Activated T-helper 1 cell treated with anti-CD3 and anti-CD28 coated beads, Interleukin-2, amount 50 U/mL, for 16 hours (primary cell): ENCODE results near the gene NUDT11.
"Not testable (repeated sequence)": the region's sequence is repeated elsewhere in the genome, so short reads cannot be mapped to it uniquely, and the experiment has no call there.

ENCODE experiments used
- DNase-seq, 2 donors: peaks; one replicate each; pipeline ENCODE4 v3.0.0-alpha.2; 2020; ENCODE audit warnings: low read depth in 1 of 2, low spot score in 1 of 2

Gene NUDT11

DNA sequence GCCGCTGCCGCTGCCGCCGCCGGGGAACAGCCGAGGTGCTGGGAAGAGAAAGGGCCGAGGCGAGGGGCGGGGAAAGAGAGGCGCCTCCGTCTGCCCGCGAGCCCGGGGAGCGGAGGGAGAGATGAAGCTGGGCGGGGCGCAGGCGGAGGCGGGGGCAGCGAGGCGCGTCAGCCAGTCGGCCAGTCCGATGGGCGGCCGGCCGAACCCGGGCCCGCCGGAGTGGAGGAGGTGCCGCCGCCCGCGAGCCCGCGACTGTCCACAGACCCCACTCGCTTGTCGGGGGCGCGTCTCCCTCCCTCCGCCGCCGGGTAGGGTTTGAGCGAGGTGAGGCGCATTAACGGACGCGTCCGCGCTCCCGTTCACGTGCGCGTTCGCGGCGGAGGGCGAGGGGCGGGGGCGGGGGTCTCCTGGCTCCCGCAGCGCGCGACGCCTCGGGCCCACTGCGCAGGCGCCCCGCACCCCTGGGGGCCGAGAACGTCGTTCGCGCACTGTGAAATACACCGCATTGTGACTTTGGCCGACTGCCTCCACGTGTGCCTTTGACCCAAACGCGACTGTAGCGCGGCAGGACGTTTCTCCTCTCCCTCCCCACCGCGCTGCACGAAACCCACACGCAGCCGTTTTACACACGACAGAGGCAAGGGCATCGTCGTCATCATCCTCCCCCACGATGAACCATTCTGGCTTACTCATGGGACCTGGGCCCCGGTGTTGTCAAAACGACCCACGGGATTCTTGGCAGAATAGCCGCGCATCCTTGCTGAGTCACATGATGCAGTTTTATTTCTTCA is at the start of gene NUDT11:
Gene NUDT11 (minus strand): TSS at position 92 of the 791 bp plus-strand sequence. CDS start 148 bp downstream, outside the sequence.
- DNase-seq: peak in 1 of 2 donors; percentile 9

DNA sequence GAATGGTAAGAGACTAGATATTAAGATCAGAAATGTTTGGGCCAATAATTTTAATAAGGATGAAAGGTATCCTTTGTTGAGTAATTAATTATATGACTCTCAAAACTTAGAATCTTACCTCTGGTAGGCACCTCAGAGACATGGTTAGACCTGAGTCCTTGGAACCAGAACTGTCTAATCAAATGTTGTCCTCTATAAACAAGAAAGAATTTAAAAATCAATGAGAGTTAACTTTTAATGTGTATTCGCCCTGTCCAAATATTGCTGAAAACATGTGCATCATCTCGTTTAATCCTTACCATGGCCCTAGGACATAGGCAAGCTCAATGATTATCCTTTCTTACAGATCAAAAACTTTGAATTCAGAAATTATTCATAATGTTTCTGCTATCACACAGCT is 24.0 kb upstream of the NUDT11 start:
- no peak for DNase-seq

- not testable (repeated sequence) for DNase-seq
These were observed 22.7 kb upstream of the NUDT11 start for GRCh38 chrX:51519131-51519530.

- DNase-seq: no peak
These were observed 11.2 kb upstream of the NUDT11 start for GRCh38 chrX:51507551-51507950.

GRCh38 chrX:51495701-51496488 is 497 bp downstream of the NUDT11 start:
- DNase-seq: not testable (repeated sequence)

DNA sequence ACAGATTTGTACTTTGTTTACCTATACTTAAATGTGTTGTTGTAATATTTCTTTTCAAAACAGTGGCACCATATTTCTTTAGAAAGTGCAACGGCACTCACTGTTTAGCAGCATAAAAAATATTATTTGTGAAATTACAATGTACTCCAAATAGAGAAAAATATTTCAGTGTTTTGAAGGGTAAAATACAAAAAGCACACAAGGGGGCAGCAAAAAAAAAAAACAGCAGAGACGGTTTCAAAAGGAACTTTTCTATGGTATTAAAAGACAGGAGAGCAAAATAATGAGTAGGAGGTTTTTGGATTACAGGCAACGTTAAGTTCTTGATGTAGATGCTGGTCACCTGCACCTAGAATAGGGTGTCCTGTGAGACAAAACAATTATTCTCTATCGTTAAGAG is 2.0 kb downstream of the NUDT11 start:
- no peak for DNase-seq

DNA sequence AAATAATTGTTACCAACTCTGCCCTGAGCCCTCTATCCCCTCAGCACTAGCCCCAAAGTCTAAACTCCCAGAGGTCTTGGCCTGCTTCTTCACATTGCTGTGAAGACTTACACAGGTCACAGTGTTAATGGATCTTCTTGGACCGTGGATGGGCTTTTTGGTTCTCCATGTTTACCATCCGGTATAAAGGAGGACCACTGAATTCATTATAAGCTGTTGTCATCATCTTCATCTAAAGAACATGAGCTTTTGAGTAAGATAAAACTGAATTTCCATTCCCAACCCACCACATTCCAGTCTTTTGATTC is 8.5 kb downstream of the NUDT11 start:
- DNase-seq: no peak

DNA sequence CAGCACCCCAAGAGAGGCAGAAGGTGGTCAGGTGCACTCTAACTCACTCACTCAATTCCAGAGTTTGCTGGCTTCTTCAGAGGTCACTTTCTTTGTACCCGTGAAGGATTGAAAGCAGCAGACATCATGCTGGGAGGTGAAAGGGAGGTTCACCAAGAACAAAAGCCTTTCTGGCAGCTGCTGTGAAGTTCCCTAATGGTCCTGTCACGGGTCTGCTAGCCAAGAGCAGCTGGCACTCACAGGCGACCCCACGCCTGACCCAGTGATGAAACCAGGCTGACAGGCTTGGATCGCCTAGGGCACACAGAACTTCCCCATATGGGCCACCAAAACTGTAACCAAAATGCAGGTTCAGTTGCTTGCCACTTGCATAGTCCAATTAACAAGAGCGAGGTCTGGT is 11.8 kb downstream of the NUDT11 start:
- no peak for DNase-seq

GRCh38 chrX:51482411-51482810 is 14.0 kb downstream of the NUDT11 start:
- not testable (repeated sequence) for DNase-seq

DNA sequence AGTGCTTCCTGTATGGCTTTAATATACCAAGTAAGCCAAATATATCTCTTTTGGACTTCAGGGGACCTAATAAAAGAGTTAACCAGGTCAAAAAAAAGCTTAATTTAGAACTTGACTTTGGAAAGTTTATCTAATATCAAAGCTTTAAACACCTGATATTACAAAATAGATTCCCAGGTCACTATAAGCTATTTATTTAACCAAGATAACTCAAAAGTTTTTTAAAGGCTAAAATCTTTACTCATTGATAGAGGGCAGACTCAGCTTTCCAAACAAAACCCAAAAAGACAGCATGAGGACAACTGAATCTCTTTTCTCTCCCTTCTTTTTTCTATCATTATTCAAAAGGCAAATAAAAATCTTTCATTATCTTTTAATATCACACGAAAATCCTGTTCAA is 19.5 kb downstream of the NUDT11 start:
- DNase-seq: no peak

DNA sequence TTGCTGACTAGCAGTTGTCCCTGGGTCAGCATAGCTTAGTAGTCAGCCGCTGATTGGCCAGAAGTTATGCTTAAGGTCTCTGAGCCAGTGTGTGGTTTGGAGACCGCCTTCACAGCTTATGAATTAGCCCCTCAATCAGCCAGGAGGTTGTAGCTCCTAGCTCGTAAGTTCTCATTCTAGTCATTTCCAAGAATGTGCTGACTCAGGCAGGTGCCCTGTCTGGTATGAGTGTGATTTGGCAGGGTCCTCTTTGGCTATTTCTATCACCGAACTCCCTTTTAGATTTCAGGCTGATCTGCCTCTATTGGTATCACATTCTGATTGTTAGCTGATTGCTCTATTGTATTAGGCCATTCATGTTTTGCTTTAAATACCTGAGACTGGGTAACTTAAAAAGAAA is 33.1 kb downstream of the NUDT11 start:
- DNase-seq: no peak

GRCh38 chrX:51461053-51462044 is 35.0 kb downstream of the NUDT11 start:
- no peak for DNase-seq

DNA sequence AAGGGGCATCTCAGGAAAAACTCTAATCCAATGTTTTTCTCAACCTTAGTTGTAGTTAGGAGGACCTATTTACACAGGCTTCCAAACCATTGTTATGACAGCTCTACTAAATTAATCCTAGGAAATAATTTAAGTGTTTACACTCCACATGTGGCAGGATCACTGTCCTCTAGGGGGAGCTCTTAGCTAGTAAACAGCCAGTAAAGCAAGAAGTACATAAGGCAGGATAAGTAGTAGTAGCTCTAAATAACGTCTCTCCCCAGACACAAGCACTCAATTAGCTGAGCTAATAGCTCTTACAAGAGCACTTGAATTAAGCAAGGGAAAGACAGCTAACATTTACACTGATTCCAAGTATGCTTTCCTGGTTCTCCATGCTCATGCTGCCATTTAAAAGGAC is 37.3 kb downstream of the NUDT11 start:
- no peak for DNase-seq

- DNase-seq: no peak
These were observed 39.6 kb downstream of the NUDT11 start for GRCh38 chrX:51456814-51457213.

DNA sequence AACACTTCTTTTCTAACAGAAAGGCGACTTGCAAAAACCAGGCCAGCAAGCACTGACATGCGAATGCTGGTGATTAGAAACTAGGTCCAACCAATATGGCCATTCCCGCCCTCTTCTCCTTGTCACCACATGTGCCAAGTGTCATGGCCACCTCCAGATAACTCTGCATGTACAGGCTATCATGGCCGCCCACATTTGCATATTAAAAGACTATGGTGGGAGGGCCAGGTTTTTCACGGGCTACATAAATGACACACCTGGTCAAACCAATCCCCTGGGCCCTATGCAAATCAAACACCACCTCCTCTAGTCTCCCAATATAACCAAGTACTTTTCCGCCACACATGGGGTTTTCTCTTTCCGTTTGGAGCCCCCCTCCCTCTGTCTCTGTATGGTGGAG is 40.1 kb downstream of the NUDT11 start:
- no peak for DNase-seq

- DNase-seq: no peak
These were observed 56.0 kb downstream of the NUDT11 start for GRCh38 chrX:51440365-51440764.
